ENCODE results near the gene NINL. TPM values are rescaled to one million over a fixed set of nuclear protein-coding genes. Genes with fewer than 3 reads are reported as not detected.
"Not testable (repeated sequence)": the region's sequence is repeated elsewhere in the genome, so short reads cannot be mapped to it uniquely, and the experiment has no call there.

The NINL gene
- total RNA-seq, 1 experiment from 2014 or later: 13.6 TPM

- intact Hi-C loops (cut with micrococcal nuclease; ENCODE audit: unreplicated experiment): no loop called here
- DNase-seq: no peak
- Histone ChIP-seq H3K27me3 (replicated peaks; ENCODE audit: control insufficient read depth, insufficient read depth, low read length) (no peaks in the 10 kb centered on the region), H3K9me3 (no peaks in the 10 kb centered on the region), H3K4me3 (ENCODE audit: low read depth, low read length) (no peak overlapping the region), H3K4me1 (no peaks in the 10 kb centered on the region), H3K36me3 (ENCODE audit: control insufficient read depth, insufficient read depth, low read length) (no peaks in the 10 kb centered on the region)
- H3K36me3 Mint-ChIP-seq (ENCODE audit: insufficient read depth, unreplicated experiment): peaks cover 7% of the 10 kb centered on the region
- TF ChIP-seq CTCF (IDR thresholded peaks at IDR 0.05; ENCODE audit: insufficient read depth in 1 of 2, low read depth in 1 of 2, low read length in 1 of 2, severe bottlenecking in 1 of 2, unreplicated experiment in 1 of 2): no peak
- H3K9me3 Mint-ChIP-seq (ENCODE audit: unreplicated experiment): no peaks in the 10 kb centered on the region
- ChIA-PET POLR2A (no interaction called here), CTCF (no interaction called here)
- no peaks in the 10 kb centered on the region for H3K4me1 Mint-ChIP-seq (ENCODE audit: low read depth, unreplicated experiment)
- H3K27me3 Mint-ChIP-seq (ENCODE audit: insufficient read depth, unreplicated experiment): no peaks in the 10 kb centered on the region
- no peak overlapping the region for H3K4me3 Mint-ChIP-seq (ENCODE audit: unreplicated experiment)
- no peak overlapping the region for H3K27ac Mint-ChIP-seq (ENCODE audit: unreplicated experiment)
- BruUV-seq (replicated peaks): no TSS peak
Measured at GRCh38 chr20:25507385-25508082, 77.8 kb downstream of the NINL start.

- Mint-ChIP-seq H3K4me1 (ENCODE audit: low read depth, unreplicated experiment) (no peaks in the 10 kb centered on the region), H3K4me3 (ENCODE audit: unreplicated experiment) (no peak overlapping the region), H3K9me3 (ENCODE audit: unreplicated experiment) (no peaks in the 10 kb centered on the region), H3K27ac (ENCODE audit: unreplicated experiment) (no peak overlapping the region), H3K36me3 (ENCODE audit: insufficient read depth, unreplicated experiment) (no peaks in the 10 kb centered on the region), H3K27me3 (ENCODE audit: insufficient read depth, unreplicated experiment) (no peaks in the 10 kb centered on the region)
- ChIA-PET POLR2A (no interaction called here), CTCF (no interaction called here)
- no peaks in the 10 kb centered on the region for H3K36me3 ChIP-seq (ENCODE audit: control insufficient read depth, insufficient read depth, low read length)
- TF ChIP-seq CTCF (IDR thresholded peaks at IDR 0.05; ENCODE audit: insufficient read depth in 1 of 2, low read depth in 1 of 2, low read length in 1 of 2, severe bottlenecking in 1 of 2, unreplicated experiment in 1 of 2): no peak
- no peak for DNase-seq
- no TSS peak for BruUV-seq (replicated peaks)
- H3K27me3 ChIP-seq (replicated peaks; ENCODE audit: control insufficient read depth, insufficient read depth, low read length): no peaks in the 10 kb centered on the region
- no peaks in the 10 kb centered on the region for H3K4me1 ChIP-seq
- no peaks in the 10 kb centered on the region for H3K9me3 ChIP-seq
- intact Hi-C loops (cut with micrococcal nuclease; ENCODE audit: unreplicated experiment): no loop called here
- no peak overlapping the region for H3K4me3 ChIP-seq (ENCODE audit: low read depth, low read length)
Measured at GRCh38 chr20:25504366-25505135, 80.8 kb downstream of the NINL start.

- POLR2A ChIA-PET: no interaction called here
- no peaks in the 10 kb centered on the region for H3K4me1 Mint-ChIP-seq (ENCODE audit: low read depth, unreplicated experiment)
- no peak overlapping the region for H3K27ac Mint-ChIP-seq (ENCODE audit: unreplicated experiment)
- H3K9me3 Mint-ChIP-seq (ENCODE audit: unreplicated experiment): no peaks in the 10 kb centered on the region
- no peaks in the 10 kb centered on the region for H3K9me3 ChIP-seq
- no TSS peak for BruUV-seq (replicated peaks)
- no peak for DNase-seq
- no peaks in the 10 kb centered on the region for H3K36me3 ChIP-seq (ENCODE audit: control insufficient read depth, insufficient read depth, low read length)
- H3K36me3 Mint-ChIP-seq (ENCODE audit: insufficient read depth, unreplicated experiment): no peaks in the 10 kb centered on the region
- no peaks in the 10 kb centered on the region for H3K27me3 ChIP-seq (replicated peaks; ENCODE audit: control insufficient read depth, insufficient read depth, low read length)
- CTCF ChIA-PET: no interaction called here
- intact Hi-C loops (cut with micrococcal nuclease; ENCODE audit: unreplicated experiment): no loop called here
- H3K4me3 Mint-ChIP-seq (ENCODE audit: unreplicated experiment): no peak overlapping the region
- TF ChIP-seq CTCF (IDR thresholded peaks at IDR 0.05; ENCODE audit: insufficient read depth in 1 of 2, low read depth in 1 of 2, low read length in 1 of 2, severe bottlenecking in 1 of 2, unreplicated experiment in 1 of 2): no peak
- H3K4me1 ChIP-seq: no peaks in the 10 kb centered on the region
- H3K4me3 ChIP-seq (ENCODE audit: low read depth, low read length): no peak overlapping the region
- H3K27me3 Mint-ChIP-seq (ENCODE audit: insufficient read depth, unreplicated experiment): no peaks in the 10 kb centered on the region
Measured at GRCh38 chr20:25503936-25504335, 81.4 kb downstream of the NINL start.

- DNase-seq; H3K4me1 Mint-ChIP-seq (ENCODE audit: low read depth, unreplicated experiment); intact Hi-C loops (cut with micrococcal nuclease; ENCODE audit: unreplicated experiment); H3K9me3 ChIP-seq; H3K36me3 Mint-ChIP-seq (ENCODE audit: insufficient read depth, unreplicated experiment); H3K27me3 ChIP-seq (replicated peaks; ENCODE audit: control insufficient read depth, insufficient read depth, low read length); H3K36me3 ChIP-seq (ENCODE audit: control insufficient read depth, insufficient read depth, low read length); BruUV-seq (replicated peaks); H3K9me3 Mint-ChIP-seq (ENCODE audit: unreplicated experiment); H3K4me1 ChIP-seq; POLR2A ChIA-PET; CTCF ChIA-PET; H3K27me3 Mint-ChIP-seq (ENCODE audit: insufficient read depth, unreplicated experiment); H3K27ac Mint-ChIP-seq (ENCODE audit: unreplicated experiment); H3K4me3 Mint-ChIP-seq (ENCODE audit: unreplicated experiment); H3K4me3 ChIP-seq (ENCODE audit: low read depth, low read length): not testable (repeated sequence)
Measured at GRCh38 chr20:25503051-25503639, 82.2 kb downstream of the NINL start.
